Loucy (cell line): Measurements from ENCODE around the gene KIAA0232.
"Not testable (repeated sequence)": the region's sequence is repeated elsewhere in the genome, so short reads cannot be mapped to it uniquely, and the experiment has no call there.

Experiments
- CTCF ChIP-seq: fragments of 200-600 bp; sonication (generic); conservative IDR thresholded peaks from 2 replicates; pipeline ENCODE4 v1.5.1; 2014; ENCODE audit warnings: mild to moderate bottlenecking, antibody characterized with exemption, low read length
- EZH2phosphoT487 ChIP-seq: fragments of 200-600 bp; IDR thresholded peaks from 2 replicates; pipeline ENCODE4 v1.6.1; 2018; ENCODE audit warnings: antibody characterized with exemption, mild to moderate bottlenecking, moderate library complexity, borderline replicate concordance

GRCh38 chr4:6791796-6792195 is 9.3 kb downstream of the KIAA0232 start:
- not testable (repeated sequence) for TF ChIP-seq CTCF, EZH2phosphoT487
